ENCODE results near the gene LGALS9. TPM values are rescaled to one million over a fixed set of nuclear protein-coding genes. Genes with fewer than 3 reads are reported as not detected.
"Not testable (repeated sequence)": the region's sequence is repeated elsewhere in the genome, so short reads cannot be mapped to it uniquely, and the experiment has no call there.

The LGALS9 gene
- total RNA-seq, 2 donors from 2014 or later, result 6.3 to 21.3 TPM

GRCh38 chr17:27634776-27635175 lies 3.8 kb downstream of the LGALS9 start:
- 81 to 94% methylated on average over 2 of the region's 2 CpGs for WGBS, 2 donors
- no peak overlapping the region for H3K4me3 ChIP-seq
- ATAC-seq, result no peak
- DNase-seq, result no peak
- TF ChIP-seq POLR2A (IDR thresholded peaks at IDR 0.05), result no peak
- TF ChIP-seq CTCF (IDR thresholded peaks at IDR 0.05), result no peak
- peaks cover 37% of the 10 kb centered on the region for H3K4me1 ChIP-seq
- no peak overlapping the region for H3K27ac ChIP-seq
- H3K27me3 ChIP-seq, result no peaks in the 10 kb centered on the region
- intact Hi-C loops (cut with DNase I), result no loop called here
- no peaks in the 10 kb centered on the region for H3K36me3 ChIP-seq (replicated peaks in 1 of 2; ENCODE audit: insufficient read depth in 1 of 2, low read depth in 2 of 2)
- no peaks in the 10 kb centered on the region for H3K9me3 ChIP-seq

- 75 to 80% methylated on average over 6 of the region's 6 CpGs for WGBS, 2 donors
- intact Hi-C loops (cut with DNase I), result no loop called here
- Histone ChIP-seq H3K4me3 (no peak overlapping the region), H3K4me1 (peaks cover 37% of the 10 kb centered on the region), H3K9me3 (no peaks in the 10 kb centered on the region), H3K27ac (no peak overlapping the region), H3K27me3 (no peaks in the 10 kb centered on the region), H3K36me3 (replicated peaks in 1 of 2; ENCODE audit: insufficient read depth in 1 of 2, low read depth in 2 of 2) (peaks cover 0 to under 1% of the 10 kb centered on the region in 2 donors)
- TF ChIP-seq POLR2A (IDR thresholded peaks at IDR 0.05), result no peak
- no peak for TF ChIP-seq CTCF (IDR thresholded peaks at IDR 0.05)
- peak in 1 of 4 donors; percentile 61 for DNase-seq
- no peak for ATAC-seq
These were observed 4.4 kb downstream of the LGALS9 start for GRCh38 chr17:27635275-27635823.

- WGBS, 2 donors, result 67 to 74% methylated on average over 3 of the region's 3 CpGs
- H3K27ac ChIP-seq; H3K27me3 ChIP-seq; H3K4me3 ChIP-seq; intact Hi-C loops (cut with DNase I); DNase-seq; ATAC-seq; H3K36me3 ChIP-seq (replicated peaks in 1 of 2; ENCODE audit: insufficient read depth in 1 of 2, low read depth in 2 of 2); H3K9me3 ChIP-seq: not testable (repeated sequence)
- H3K4me1 ChIP-seq, result peaks cover 32% of the 10 kb centered on the region
These were observed 5.1 kb downstream of the LGALS9 start for GRCh38 chr17:27636005-27636520.

- ATAC-seq; H3K36me3 ChIP-seq (replicated peaks in 1 of 2; ENCODE audit: insufficient read depth in 1 of 2, low read depth in 2 of 2); H3K9me3 ChIP-seq; H3K27me3 ChIP-seq; H3K27ac ChIP-seq; intact Hi-C loops (cut with DNase I); H3K4me3 ChIP-seq; DNase-seq: not testable (repeated sequence)
- H3K4me1 ChIP-seq, result peaks cover 14% of the 10 kb centered on the region
- 86 to 100% methylated on average over 2 to 5 of the region's 7 CpGs for WGBS, 2 donors
These were observed 6.8 kb downstream of the LGALS9 start for GRCh38 chr17:27637818-27638217.

- H3K27me3 ChIP-seq; ATAC-seq; H3K4me1 ChIP-seq; DNase-seq; H3K4me3 ChIP-seq; H3K27ac ChIP-seq; intact Hi-C loops (cut with DNase I); H3K36me3 ChIP-seq (replicated peaks in 1 of 2; ENCODE audit: insufficient read depth in 1 of 2, low read depth in 2 of 2); H3K9me3 ChIP-seq: not testable (repeated sequence)
- WGBS, 2 donors, result 100% methylated on average over 1 to 3 of the region's 5 CpGs
These were observed 7.5 kb downstream of the LGALS9 start for GRCh38 chr17:27638415-27638914.

- ATAC-seq (no peak), DNase-seq (no peak)
- H3K27ac ChIP-seq, result no peak overlapping the region
- peaks cover 0 to 4% of the 10 kb centered on the region in 2 donors for H3K36me3 ChIP-seq (replicated peaks in 1 of 2; ENCODE audit: insufficient read depth in 1 of 2, low read depth in 2 of 2)
- intact Hi-C loops (cut with DNase I), result no loop called here
- H3K27me3 ChIP-seq, result no peaks in the 10 kb centered on the region
- H3K4me3 ChIP-seq, result no peak overlapping the region
- no peaks in the 10 kb centered on the region for H3K4me1 ChIP-seq
- 77 to 80% methylated on average over 4 of the region's 4 CpGs for WGBS, 2 donors
- TF ChIP-seq CTCF (IDR thresholded peaks at IDR 0.05) (no peak), POLR2A (IDR thresholded peaks at IDR 0.05) (no peak)
- H3K9me3 ChIP-seq, result no peaks in the 10 kb centered on the region
These were observed 9.8 kb downstream of the LGALS9 start for GRCh38 chr17:27640790-27641189.

Measured in body of pancreas (tissue), 4 donors.